ENCODE measurements around the gene HBG1. TPM values are rescaled to one million over a fixed set of nuclear protein-coding genes. Genes with fewer than 3 reads are reported as not detected.

Gene HBG1
- total and polyA plus RNA-seq, 2 of the 8 experiments (the other 6 are each of a cell fraction or from before 2014, with no cell fraction given), result 0.26 TPM; not detected in 1

- Histone ChIP-seq H2AK5ac (ENCODE audit: low read depth, low read length) (no peak within 1 kb of the TSS), H3K27ac (ENCODE audit: low read depth, low read length) (no peak within 1 kb of the TSS), H2BK15ac (ENCODE audit: low read length) (no peak within 1 kb of the TSS), H3K4me2 (ENCODE audit: insufficient read depth in 1 of 2, low read depth in 2 of 2, low read length in 2 of 2) (no peak within 1 kb of the TSS), H3K18ac (ENCODE audit: extremely low read depth, low read length) (no peak within 1 kb of the TSS), H2BK12ac (ENCODE audit: low read depth, low read length) (no peak within 1 kb of the TSS), H3K79me1 (ENCODE audit: low read depth, low read length) (no peaks in the 10 kb centered on the region), H3K4ac (replicated peaks; ENCODE audit: insufficient read length, low read depth, low read length) (no peak within 1 kb of the TSS), H3K14ac (ENCODE audit: insufficient read length) (no peak within 1 kb of the TSS), H3K79me2 (ENCODE audit: control insufficient read depth in 1 of 2, insufficient read depth in 2 of 2, low read length in 2 of 2) (no peaks in the 10 kb centered on the region), H4K8ac (ENCODE audit: extremely low read depth, insufficient read depth, low read length) (no peak within 1 kb of the TSS), H3K36me3 (ENCODE audit: control insufficient read depth in 2 of 4, insufficient read depth in 4 of 4, low read length in 3 of 4) (no peaks in the 10 kb centered on the region), H3K9me3 (ENCODE audit: insufficient read depth in 2 of 2, low read depth in 1 of 2, low read length in 1 of 2) (no peaks in the 10 kb centered on the region), H4K5ac (ENCODE audit: insufficient read length, low read depth, low read length) (no peak within 1 kb of the TSS), H3K56ac (replicated peaks; ENCODE audit: insufficient read length, low read depth, low read length) (no peak within 1 kb of the TSS), H4K20me1 (replicated peaks in 1 of 2; ENCODE audit: control insufficient read depth in 1 of 2, insufficient read depth in 2 of 2, low read length in 2 of 2) (no peaks in the 10 kb centered on the region), H3K23ac (ENCODE audit: insufficient read length) (no peak within 1 kb of the TSS), H3K23me2 (ENCODE audit: low read depth, low read length) (no peaks in the 10 kb centered on the region), H3K4me1 (replicated peaks in 1 of 4; ENCODE audit: control insufficient read depth in 3 of 4, insufficient read depth in 4 of 4, low read length in 3 of 4) (peaks cover 0 to 3% (median 0%) of the 10 kb centered on the region in 4 experiments; a peak in 1 of 7 replicates), H2BK5ac (ENCODE audit: low read depth, low read length) (no peak within 1 kb of the TSS), H3K4me3 (ENCODE audit: extremely low read depth in 1 of 4, insufficient read depth in 2 of 4, low read depth in 3 of 4, low read length in 4 of 4) (no peak within 1 kb of the TSS), H4K91ac (replicated peaks; ENCODE audit: insufficient read length, low read length) (no peak within 1 kb of the TSS), H2AFZ (ENCODE audit: low read length) (0 out of 2 replicates have a peak within 1 kb of the TSS, but pooled peaks have one; percentile 7), H2BK120ac (replicated peaks; ENCODE audit: low read depth, low read length) (no peak within 1 kb of the TSS), H3K27me3 (replicated peaks in 1 of 4; ENCODE audit: control insufficient read depth in 3 of 4, extremely low read depth in 1 of 4, insufficient read depth in 3 of 4, low read length in 3 of 4) (no peaks in the 10 kb centered on the region), H2BK20ac (ENCODE audit: low read length) (no peak within 1 kb of the TSS), H3K9ac (replicated peaks in 1 of 4; ENCODE audit: extremely low read depth in 1 of 4, low read depth in 3 of 4, low read length in 3 of 4) (no peak within 1 kb of the TSS; a peak in 1 of 7 replicates)
- ChIA-PET POLR2A (ENCODE audit: partially characterized antibody) (no interaction called here), CTCF (ENCODE audit: partially characterized antibody) (interaction anchor here (0.6 to 5.8 kb wide), 4 partner anchors 76 to 179 kb away, joined by 3 to 36 read pairs (median 4); no protein-coding TSS in a partner anchor)
- DNase-seq (ENCODE audit: low read depth in 1 of 2, low spot score in 2 of 2), result no peak
- WGBS, 2 experiments (ENCODE audit: extremely low coverage in 1 of 2, insufficient coverage in 1 of 2, insufficient read length in 1 of 2, insufficient replicate concordance in 2 of 2, low coverage in 1 of 2, low lambda C conversion rate in 2 of 2, missing lambda C conversion rate in 1 of 2), result 95% methylated on average over 1 of the region's 1 CpG; no CpG with 5 or more reads in 1 of the 2 experiments
- no peak for FAIRE-seq
- no peak for TF ChIP-seq SIX5 (IDR thresholded peaks at IDR 0.05; ENCODE audit: low read depth, low read length)
- TF ChIP-seq BACH1 (IDR thresholded peaks at IDR 0.05; ENCODE audit: low read length), result no peak
- TF ChIP-seq CHD2 (IDR thresholded peaks at IDR 0.05; ENCODE audit: low read length), result no peak
- TF ChIP-seq JUN (IDR thresholded peaks at IDR 0.05; ENCODE audit: low read depth, low read length), result no peak
- no peak for TF ChIP-seq SP1 (IDR thresholded peaks at IDR 0.05; ENCODE audit: low read depth, low read length)
- TF ChIP-seq RAD21 (IDR thresholded peaks at IDR 0.05 in 1 of 2, conservative IDR thresholded peaks at IDR 0.05 in 1 of 2; ENCODE audit: low read depth in 2 of 2, low read length in 2 of 2), result no peak
- TF ChIP-seq SUZ12 (IDR thresholded peaks at IDR 0.05; ENCODE audit: low read length), result no peak
- TF ChIP-seq BCL11A (IDR thresholded peaks at IDR 0.05; ENCODE audit: low read depth in 2 of 2, low read length in 2 of 2), result no peak
- no peak for TF ChIP-seq ATF2 (IDR thresholded peaks at IDR 0.05; ENCODE audit: low read length)
- TF ChIP-seq RNF2 (IDR thresholded peaks at IDR 0.05; ENCODE audit: borderline replicate concordance, low read depth, low read length, missing control alignments, poor library complexity, severe bottlenecking), result no peak
- no peak for TF ChIP-seq CEBPB (IDR thresholded peaks at IDR 0.05; ENCODE audit: low read depth, low read length)
- TF ChIP-seq SP2 (IDR thresholded peaks at IDR 0.05; ENCODE audit: low read length), result no peak
- no peak for TF ChIP-seq KDM4A (IDR thresholded peaks at IDR 0.05; ENCODE audit: low read depth, low read length, severe bottlenecking)
These were observed 49.1 kb downstream of the HBG1 start, which contains the start of gene OR51V1 for GRCh38 chr11:5200582-5200981. OR51V1 (minus strand) TSS chr11:5200682; CDS start chr11:5200682, 0 bp downstream.

All from H1 (cell line).